ENCODE data around the gene RPL6.

The RPL6 gene

DNA sequence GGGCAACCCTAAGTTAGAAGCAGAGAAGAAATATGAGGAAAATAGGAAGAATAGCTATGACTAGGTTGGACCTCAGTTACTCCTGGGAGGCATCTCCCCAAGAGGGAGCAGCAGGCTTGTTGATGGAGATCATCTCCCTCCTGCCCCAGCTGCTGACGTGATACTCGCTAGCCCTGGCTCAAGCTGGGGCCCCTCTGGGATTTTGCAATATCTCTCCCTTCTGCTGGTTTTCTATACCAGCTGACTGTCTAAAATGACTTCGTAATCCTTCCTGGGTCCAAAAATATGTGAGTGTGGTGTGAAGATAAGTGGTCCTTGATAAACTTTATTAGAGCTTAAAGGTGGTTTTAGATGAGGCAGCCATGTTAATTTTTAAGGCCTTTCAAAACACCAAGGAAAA lies 22.7 kb downstream of the RPL6 start:
- no peak for TF ChIP-seq GLIS3 (CRISPR knock-in tag; IDR thresholded peaks at IDR 0.05)
- no peak for TF ChIP-seq ZFP3 (CRISPR knock-in tag; IDR thresholded peaks at IDR 0.05)
- TF ChIP-seq, protein P1, sequence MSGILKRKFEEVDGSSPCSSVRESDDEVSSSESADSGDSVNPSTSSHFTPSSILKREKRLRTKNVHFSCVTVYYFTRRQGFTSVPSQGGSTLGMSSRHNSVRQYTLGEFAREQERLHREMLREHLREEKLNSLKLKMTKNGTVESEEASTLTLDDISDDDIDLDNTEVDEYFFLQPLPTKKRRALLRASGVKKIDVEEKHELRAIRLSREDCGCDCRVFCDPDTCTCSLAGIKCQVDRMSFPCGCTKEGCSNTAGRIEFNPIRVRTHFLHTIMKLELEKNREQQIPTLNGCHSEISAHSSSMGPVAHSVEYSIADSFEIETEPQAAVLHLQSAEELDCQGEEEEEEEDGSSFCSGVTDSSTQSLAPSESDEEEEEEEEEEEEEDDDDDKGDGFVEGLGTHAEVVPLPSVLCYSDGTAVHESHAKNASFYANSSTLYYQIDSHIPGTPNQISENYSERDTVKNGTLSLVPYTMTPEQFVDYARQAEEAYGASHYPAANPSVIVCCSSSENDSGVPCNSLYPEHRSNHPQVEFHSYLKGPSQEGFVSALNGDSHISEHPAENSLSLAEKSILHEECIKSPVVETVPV (CRISPR knock-in tag; IDR thresholded peaks at IDR 0.05), result no peak
- no peak for TF ChIP-seq ZNF70 (CRISPR knock-in tag; IDR thresholded peaks at IDR 0.05)
- TF ChIP-seq ZNF8 (CRISPR knock-in tag; IDR thresholded peaks at IDR 0.05), result no peak
- TF ChIP-seq ISL1 (CRISPR knock-in tag; IDR thresholded peaks at IDR 0.05), result no peak
- TF ChIP-seq ARNTL (CRISPR knock-in tag; IDR thresholded peaks at IDR 0.05; ENCODE audit: borderline replicate concordance, low read depth), result no peak
- TF ChIP-seq, protein P2, sequence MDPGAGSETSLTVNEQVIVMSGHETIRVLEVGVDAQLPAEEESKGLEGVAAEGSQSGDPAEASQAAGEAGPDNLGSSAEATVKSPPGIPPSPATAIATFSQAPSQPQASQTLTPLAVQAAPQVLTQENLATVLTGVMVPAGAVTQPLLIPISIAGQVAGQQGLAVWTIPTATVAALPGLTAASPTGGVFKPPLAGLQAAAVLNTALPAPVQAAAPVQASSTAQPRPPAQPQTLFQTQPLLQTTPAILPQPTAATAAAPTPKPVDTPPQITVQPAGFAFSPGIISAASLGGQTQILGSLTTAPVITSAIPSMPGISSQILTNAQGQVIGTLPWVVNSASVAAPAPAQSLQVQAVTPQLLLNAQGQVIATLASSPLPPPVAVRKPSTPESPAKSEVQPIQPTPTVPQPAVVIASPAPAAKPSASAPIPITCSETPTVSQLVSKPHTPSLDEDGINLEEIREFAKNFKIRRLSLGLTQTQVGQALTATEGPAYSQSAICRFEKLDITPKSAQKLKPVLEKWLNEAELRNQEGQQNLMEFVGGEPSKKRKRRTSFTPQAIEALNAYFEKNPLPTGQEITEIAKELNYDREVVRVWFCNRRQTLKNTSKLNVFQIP (CRISPR knock-in tag; IDR thresholded peaks at IDR 0.05; ENCODE audit: borderline replicate concordance, low read depth), result no peak
- TF ChIP-seq, protein P3, sequence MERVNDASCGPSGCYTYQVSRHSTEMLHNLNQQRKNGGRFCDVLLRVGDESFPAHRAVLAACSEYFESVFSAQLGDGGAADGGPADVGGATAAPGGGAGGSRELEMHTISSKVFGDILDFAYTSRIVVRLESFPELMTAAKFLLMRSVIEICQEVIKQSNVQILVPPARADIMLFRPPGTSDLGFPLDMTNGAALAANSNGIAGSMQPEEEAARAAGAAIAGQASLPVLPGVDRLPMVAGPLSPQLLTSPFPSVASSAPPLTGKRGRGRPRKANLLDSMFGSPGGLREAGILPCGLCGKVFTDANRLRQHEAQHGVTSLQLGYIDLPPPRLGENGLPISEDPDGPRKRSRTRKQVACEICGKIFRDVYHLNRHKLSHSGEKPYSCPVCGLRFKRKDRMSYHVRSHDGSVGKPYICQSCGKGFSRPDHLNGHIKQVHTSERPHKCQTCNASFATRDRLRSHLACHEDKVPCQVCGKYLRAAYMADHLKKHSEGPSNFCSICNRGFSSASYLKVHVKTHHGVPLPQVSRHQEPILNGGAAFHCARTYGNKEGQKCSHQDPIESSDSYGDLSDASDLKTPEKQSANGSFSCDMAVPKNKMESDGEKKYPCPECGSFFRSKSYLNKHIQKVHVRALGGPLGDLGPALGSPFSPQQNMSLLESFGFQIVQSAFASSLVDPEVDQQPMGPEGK (CRISPR knock-in tag; IDR thresholded peaks at IDR 0.05; ENCODE audit: borderline replicate concordance), result no peak
- TF ChIP-seq, protein P4, sequence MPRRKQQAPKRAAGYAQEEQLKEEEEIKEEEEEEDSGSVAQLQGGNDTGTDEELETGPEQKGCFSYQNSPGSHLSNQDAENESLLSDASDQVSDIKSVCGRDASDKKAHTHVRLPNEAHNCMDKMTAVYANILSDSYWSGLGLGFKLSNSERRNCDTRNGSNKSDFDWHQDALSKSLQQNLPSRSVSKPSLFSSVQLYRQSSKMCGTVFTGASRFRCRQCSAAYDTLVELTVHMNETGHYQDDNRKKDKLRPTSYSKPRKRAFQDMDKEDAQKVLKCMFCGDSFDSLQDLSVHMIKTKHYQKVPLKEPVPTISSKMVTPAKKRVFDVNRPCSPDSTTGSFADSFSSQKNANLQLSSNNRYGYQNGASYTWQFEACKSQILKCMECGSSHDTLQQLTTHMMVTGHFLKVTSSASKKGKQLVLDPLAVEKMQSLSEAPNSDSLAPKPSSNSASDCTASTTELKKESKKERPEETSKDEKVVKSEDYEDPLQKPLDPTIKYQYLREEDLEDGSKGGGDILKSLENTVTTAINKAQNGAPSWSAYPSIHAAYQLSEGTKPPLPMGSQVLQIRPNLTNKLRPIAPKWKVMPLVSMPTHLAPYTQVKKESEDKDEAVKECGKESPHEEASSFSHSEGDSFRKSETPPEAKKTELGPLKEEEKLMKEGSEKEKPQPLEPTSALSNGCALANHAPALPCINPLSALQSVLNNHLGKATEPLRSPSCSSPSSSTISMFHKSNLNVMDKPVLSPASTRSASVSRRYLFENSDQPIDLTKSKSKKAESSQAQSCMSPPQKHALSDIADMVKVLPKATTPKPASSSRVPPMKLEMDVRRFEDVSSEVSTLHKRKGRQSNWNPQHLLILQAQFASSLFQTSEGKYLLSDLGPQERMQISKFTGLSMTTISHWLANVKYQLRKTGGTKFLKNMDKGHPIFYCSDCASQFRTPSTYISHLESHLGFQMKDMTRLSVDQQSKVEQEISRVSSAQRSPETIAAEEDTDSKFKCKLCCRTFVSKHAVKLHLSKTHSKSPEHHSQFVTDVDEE (CRISPR knock-in tag; IDR thresholded peaks at IDR 0.05), result no peak
- no peak for TF ChIP-seq ZFP30 (CRISPR knock-in tag; IDR thresholded peaks at IDR 0.05)
- no peak for TF ChIP-seq RARB (CRISPR knock-in tag; IDR thresholded peaks at IDR 0.05)
- no peak for TF ChIP-seq PPARA (CRISPR knock-in tag; IDR thresholded peaks at IDR 0.05; ENCODE audit: borderline replicate concordance)
- TF ChIP-seq, protein P5, sequence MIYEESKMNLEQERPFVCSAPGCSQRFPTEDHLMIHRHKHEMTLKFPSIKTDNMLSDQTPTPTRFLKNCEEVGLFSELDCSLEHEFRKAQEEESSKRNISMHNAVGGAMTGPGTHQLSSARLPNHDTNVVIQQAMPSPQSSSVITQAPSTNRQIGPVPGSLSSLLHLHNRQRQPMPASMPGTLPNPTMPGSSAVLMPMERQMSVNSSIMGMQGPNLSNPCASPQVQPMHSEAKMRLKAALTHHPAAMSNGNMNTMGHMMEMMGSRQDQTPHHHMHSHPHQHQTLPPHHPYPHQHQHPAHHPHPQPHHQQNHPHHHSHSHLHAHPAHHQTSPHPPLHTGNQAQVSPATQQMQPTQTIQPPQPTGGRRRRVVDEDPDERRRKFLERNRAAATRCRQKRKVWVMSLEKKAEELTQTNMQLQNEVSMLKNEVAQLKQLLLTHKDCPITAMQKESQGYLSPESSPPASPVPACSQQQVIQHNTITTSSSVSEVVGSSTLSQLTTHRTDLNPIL (CRISPR knock-in tag; IDR thresholded peaks at IDR 0.05; ENCODE audit: low read depth), result no peak
- TF ChIP-seq OSR1 (CRISPR knock-in tag; IDR thresholded peaks at IDR 0.05), result no peak
- TF ChIP-seq ESRRG (CRISPR knock-in tag; IDR thresholded peaks at IDR 0.05), result no peak
- no peak for ATAC-seq

DNA sequence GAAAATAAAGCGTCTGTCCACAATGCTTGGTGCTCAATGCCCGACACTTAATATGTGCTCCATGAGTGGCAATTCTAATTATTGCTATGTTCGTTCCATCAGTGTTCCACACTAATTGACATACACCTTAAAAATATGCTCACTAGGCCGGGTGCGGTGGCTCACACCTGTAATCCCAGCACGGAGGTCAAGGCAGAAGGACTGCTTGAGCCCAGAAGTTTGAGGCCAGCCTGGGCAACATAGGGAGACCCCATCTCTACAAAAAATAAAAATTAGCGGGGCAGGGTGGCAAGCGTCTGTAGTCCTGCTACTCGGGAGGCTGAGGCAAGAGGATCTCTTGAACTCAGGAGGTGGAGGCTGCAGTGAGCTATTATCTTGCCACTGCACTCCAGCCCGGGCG lies 26.5 kb downstream of the RPL6 start:
- no peak for ATAC-seq
- TF ChIP-seq ZFP3 (CRISPR knock-in tag; IDR thresholded peaks at IDR 0.05), result no peak
- TF ChIP-seq, protein P1 (CRISPR knock-in tag; IDR thresholded peaks at IDR 0.05), result no peak
- TF ChIP-seq, protein P2 (CRISPR knock-in tag; IDR thresholded peaks at IDR 0.05; ENCODE audit: borderline replicate concordance, low read depth), result no peak
- TF ChIP-seq, protein P3 (CRISPR knock-in tag; IDR thresholded peaks at IDR 0.05; ENCODE audit: borderline replicate concordance), result no peak
- no peak for TF ChIP-seq TCF4 (CRISPR knock-in tag; IDR thresholded peaks at IDR 0.05; ENCODE audit: borderline replicate concordance)
- TF ChIP-seq BACH2 (CRISPR knock-in tag; IDR thresholded peaks at IDR 0.05; ENCODE audit: borderline replicate concordance), result no peak
- TF ChIP-seq, protein P4 (CRISPR knock-in tag; IDR thresholded peaks at IDR 0.05), result no peak
- TF ChIP-seq ZNF565 (CRISPR knock-in tag; conservative IDR thresholded peaks at IDR 0.05; ENCODE audit: low read depth), result no peak
- TF ChIP-seq ARNTL (CRISPR knock-in tag; IDR thresholded peaks at IDR 0.05; ENCODE audit: borderline replicate concordance, low read depth), result no peak
- TF ChIP-seq, protein P5 (CRISPR knock-in tag; IDR thresholded peaks at IDR 0.05; ENCODE audit: low read depth), result no peak
- no peak for TF ChIP-seq ISL1 (CRISPR knock-in tag; IDR thresholded peaks at IDR 0.05)
- no peak for TF ChIP-seq PPARA (CRISPR knock-in tag; IDR thresholded peaks at IDR 0.05; ENCODE audit: borderline replicate concordance)

Data from SK-N-SH treated with all-trans-retinoic acid at 6 μM for 48 hours (cell line).